Measurements from ENCODE around the gene PAGR1. TPM values are rescaled to one million over a fixed set of nuclear protein-coding genes. Genes with fewer than 3 reads are reported as not detected.

The PAGR1 gene
- total and polyA plus RNA-seq, 2 of the 13 experiments (the other 11 are each of a cell fraction or from before 2014, with no cell fraction given): 9.8 to 66.4 TPM

DNA sequence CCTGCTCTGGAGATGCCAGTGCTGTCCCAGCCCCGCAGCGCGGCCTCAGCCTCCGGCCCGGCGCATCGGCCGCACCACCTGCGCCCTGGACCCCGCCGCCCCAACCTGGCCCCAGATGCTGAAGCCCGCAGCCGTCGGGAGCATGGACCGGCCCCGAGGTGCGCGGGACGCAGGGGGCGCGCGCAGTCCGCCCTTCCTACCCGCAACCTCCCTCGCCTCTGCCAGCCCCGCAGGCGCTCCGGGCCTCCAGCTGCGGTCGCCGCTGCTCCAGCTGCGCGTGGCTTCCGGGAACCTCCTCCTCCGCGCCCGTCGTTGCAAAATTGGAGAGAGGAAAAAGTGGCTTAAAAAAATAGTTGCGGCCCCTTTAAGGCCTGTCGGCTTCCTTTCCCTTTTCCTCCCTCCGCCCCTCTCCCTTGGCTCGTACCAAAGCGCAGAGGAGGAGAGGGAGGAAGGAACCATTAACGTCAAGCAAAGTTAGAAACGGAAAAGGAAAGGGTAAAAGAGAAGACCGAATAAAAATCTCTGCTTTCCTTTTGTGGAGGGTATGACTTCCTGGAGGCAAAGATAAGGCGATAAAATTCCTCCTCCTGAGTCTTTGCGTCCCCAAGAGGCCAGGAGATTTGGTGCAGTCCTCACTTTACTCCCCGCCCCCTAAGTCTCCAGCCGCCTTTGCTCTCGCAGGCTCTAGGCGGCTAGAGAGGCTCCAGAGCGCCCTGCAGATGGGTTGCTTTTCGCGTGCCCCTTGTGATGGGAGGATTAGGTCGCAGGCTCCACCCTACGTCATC is 47.1 kb downstream of the PAGR1 start, which contains the start of gene CDIPT (continued):
- TF ChIP-seq, protein P1, sequence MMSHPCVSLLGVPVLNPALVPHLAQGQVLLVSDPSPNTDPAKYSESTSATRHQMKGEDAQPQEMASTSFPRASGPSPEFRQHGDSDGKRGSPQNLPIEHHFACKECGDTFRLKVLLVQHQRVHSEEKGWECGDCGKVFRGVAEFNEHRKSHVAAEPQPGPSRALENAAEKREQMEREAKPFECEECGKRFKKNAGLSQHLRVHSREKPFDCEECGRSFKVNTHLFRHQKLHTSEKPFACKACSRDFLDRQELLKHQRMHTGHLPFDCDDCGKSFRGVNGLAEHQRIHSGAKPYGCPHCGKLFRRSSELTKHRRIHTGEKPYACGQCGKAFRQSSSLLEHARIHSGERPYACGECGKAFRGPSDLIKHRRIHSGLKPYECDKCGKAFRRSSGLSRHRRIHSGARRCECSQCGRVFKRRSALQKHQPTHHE (CRISPR knock-in tag; IDR thresholded peaks at IDR 0.05; ENCODE audit: borderline replicate concordance): no peak
- TF ChIP-seq, protein P2, sequence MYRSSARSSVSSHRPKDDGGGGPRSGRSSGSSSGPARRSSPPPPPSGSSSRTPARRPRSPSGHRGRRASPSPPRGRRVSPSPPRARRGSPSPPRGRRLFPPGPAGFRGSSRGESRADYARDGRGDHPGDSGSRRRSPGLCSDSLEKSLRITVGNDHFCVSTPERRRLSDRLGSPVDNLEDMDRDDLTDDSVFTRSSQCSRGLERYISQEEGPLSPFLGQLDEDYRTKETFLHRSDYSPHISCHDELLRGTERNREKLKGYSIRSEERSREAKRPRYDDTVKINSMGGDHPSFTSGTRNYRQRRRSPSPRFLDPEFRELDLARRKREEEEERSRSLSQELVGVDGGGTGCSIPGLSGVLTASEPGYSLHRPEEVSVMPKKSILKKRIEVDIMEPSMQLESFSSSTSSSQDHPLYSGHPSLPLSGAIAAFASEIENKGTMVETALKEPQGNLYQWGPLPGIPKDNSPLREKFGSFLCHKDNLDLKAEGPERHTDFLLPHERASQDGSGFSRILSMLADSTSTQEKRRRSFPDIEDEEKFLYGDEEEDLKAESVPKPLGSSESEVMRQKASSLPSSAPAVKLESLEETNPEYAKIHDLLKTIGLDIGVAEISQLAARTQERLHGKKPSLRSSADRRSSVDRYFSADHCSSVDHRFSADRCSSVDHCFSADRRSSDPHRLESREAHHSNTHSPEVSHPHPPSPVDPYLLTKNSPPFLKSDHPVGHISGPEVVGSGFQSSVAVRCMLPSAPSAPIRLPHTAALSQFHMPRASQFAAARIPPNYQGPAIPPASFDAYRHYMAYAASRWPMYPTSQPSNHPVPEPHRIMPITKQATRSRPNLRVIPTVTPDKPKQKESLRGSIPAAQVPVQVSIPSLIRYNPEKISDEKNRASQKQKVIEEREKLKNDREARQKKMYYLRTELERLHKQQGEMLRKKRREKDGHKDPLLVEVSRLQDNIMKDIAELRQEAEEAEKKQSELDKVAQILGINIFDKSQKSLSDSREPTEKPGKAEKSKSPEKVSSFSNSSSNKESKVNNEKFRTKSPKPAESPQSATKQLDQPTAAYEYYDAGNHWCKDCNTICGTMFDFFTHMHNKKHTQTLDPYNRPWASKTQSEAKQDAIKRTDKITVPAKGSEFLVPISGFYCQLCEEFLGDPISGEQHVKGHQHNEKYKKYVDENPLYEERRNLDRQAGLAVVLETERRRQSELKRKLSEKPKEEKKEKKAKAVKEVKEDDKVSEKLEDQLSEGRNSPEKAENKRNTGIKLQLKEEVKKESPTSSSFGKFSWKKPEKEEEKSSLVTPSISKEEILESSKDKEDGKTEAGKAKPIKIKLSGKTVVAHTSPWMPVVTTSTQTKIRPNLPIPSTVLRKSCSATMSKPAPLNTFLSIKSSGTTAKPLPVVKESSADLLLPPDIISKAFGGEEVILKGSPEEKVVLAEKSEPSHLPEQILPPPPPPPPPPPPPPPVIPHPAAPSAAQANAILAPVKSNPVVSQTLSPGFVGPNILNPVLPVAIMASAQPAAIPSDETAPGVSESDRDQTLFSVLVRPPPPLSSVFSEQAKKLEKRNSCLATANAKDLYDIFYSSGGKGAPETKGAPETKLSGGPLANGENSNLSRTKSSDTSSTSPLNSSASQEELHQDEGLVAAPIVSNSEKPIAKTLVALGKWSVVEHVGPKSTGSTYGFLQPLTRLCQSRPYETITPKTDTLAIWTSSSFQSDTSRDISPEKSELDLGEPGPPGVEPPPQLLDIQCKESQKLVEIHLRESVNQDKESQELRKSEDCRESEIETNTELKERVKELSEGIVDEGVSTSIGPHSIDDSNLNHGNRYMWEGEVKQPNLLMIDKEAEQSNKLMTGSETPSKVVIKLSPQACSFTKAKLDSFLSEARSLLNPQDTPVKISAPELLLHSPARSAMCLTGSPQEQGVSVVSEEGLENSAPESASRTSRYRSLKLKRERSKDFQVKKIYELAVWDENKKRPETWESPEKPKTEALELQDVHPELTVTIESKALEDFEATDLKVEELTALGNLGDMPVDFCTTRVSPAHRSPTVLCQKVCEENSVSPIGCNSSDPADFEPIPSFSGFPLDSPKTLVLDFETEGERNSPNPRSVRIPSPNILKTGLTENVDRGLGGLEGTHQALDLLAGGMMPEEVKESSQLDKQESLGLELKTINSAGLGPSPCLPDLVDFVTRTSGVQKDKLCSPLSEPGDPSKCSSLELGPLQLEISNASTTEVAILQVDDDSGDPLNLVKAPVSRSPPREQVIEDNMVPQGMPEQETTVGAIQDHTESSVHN (CRISPR knock-in tag; IDR thresholded peaks at IDR 0.05): no peak
- TF ChIP-seq ZBTB1 (CRISPR knock-in tag; IDR thresholded peaks at IDR 0.05; ENCODE audit: borderline replicate concordance) (peak; percentile 92; the same call in 1 of the 2 replicates), HNF4G (IDR thresholded peaks at IDR 0.05; ENCODE audit: borderline replicate concordance, low read depth, low read length) (no peak), HNF4G (CRISPR knock-in tag; IDR thresholded peaks at IDR 0.05; ENCODE audit: borderline replicate concordance, low read depth) (no peak), RXRA (CRISPR knock-in tag; IDR thresholded peaks at IDR 0.05) (peak; percentile 96; the same call in 1 of the 2 replicates), REXO4 (CRISPR knock-in tag; IDR thresholded peaks at IDR 0.05; ENCODE audit: borderline replicate concordance) (no peak), TAF15 (IDR thresholded peaks at IDR 0.05; ENCODE audit: low read depth, low read length, poor library complexity, severe bottlenecking) (no peak), YEATS4 (CRISPR knock-in tag; IDR thresholded peaks at IDR 0.05; ENCODE audit: borderline replicate concordance) (peak; percentile 69), FOXM1 (CRISPR knock-in tag; IDR thresholded peaks at IDR 0.05) (0 out of 2 replicates have a peak, but pooled peaks have one; percentile 41), U2AF2 (IDR thresholded peaks at IDR 0.05; ENCODE audit: low read depth, low read length) (peak; percentile 8; the same call in 1 of the 2 replicates)
- TF ChIP-seq, protein P3, sequence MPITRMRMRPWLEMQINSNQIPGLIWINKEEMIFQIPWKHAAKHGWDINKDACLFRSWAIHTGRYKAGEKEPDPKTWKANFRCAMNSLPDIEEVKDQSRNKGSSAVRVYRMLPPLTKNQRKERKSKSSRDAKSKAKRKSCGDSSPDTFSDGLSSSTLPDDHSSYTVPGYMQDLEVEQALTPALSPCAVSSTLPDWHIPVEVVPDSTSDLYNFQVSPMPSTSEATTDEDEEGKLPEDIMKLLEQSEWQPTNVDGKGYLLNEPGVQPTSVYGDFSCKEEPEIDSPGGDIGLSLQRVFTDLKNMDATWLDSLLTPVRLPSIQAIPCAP (CRISPR knock-in tag; IDR thresholded peaks at IDR 0.05; ENCODE audit: low read depth): no peak

Measured in HepG2 (cell line).